GM19463 (cell line): Measurements from ENCODE around the gene BABAM2.
"Not testable (repeated sequence)": the region's sequence is repeated elsewhere in the genome, so short reads cannot be mapped to it uniquely, and the experiment has no call there.

ENCODE experiments used
- ATAC-seq: cut with Tn5 transposase; IDR thresholded peaks from one replicate; pipeline ENCODE4 v1.9.1; 2021; ENCODE audit warnings: mild to moderate bottlenecking, moderate library complexity; ENCODE audit not compliant: unreplicated experiment

The BABAM2 gene

GRCh38 chr2:28225473-28226080 lies 335.0 kb downstream of the BABAM2 start:
- ATAC-seq = no peak

GRCh38 chr2:28226558-28226957 lies 336.0 kb downstream of the BABAM2 start:
- no peak for ATAC-seq

- no peak for ATAC-seq
Measured at GRCh38 chr2:28227498-28227897, 337.0 kb downstream of the BABAM2 start.

GRCh38 chr2:28228434-28228995 lies 338.0 kb downstream of the BABAM2 start:
- no peak for ATAC-seq

- no peak for ATAC-seq
Measured at GRCh38 chr2:28231110-28231631, 340.6 kb downstream of the BABAM2 start.

GRCh38 chr2:28232295-28232694 lies 341.8 kb downstream of the BABAM2 start:
- no peak for ATAC-seq

GRCh38 chr2:28233164-28233676 lies 342.7 kb downstream of the BABAM2 start:
- no peak for ATAC-seq

- ATAC-seq = no peak
Measured at GRCh38 chr2:28234807-28235206, 344.3 kb downstream of the BABAM2 start.

- no peak for ATAC-seq
Measured at GRCh38 chr2:28239207-28239606, 348.7 kb downstream of the BABAM2 start.

- no peak for ATAC-seq
Measured at GRCh38 chr2:28240937-28241336, 350.4 kb downstream of the BABAM2 start.

GRCh38 chr2:28247290-28247689 lies 356.8 kb downstream of the BABAM2 start:
- ATAC-seq = no peak

GRCh38 chr2:28247734-28248133 lies 357.2 kb downstream of the BABAM2 start:
- no peak for ATAC-seq

GRCh38 chr2:28248511-28248910 lies 358.0 kb downstream of the BABAM2 start:
- ATAC-seq = no peak

- ATAC-seq = no peak
Measured at GRCh38 chr2:28250006-28250405, 359.5 kb downstream of the BABAM2 start.

- no peak for ATAC-seq
Measured at GRCh38 chr2:28251337-28251736, 360.8 kb downstream of the BABAM2 start.

- ATAC-seq = peak; percentile 91
Measured at GRCh38 chr2:28252311-28252710, 361.8 kb downstream of the BABAM2 start.

- no peak for ATAC-seq
Measured at GRCh38 chr2:28253543-28253942, 363.0 kb downstream of the BABAM2 start.

- not testable (repeated sequence) for ATAC-seq
Measured at GRCh38 chr2:28255231-28255630, 364.7 kb downstream of the BABAM2 start.

- no peak for ATAC-seq
Measured at GRCh38 chr2:28257182-28257581, 366.7 kb downstream of the BABAM2 start.

GRCh38 chr2:28259226-28259625 lies 368.7 kb downstream of the BABAM2 start:
- ATAC-seq = not testable (repeated sequence)

GRCh38 chr2:28263690-28264089 lies 373.2 kb downstream of the BABAM2 start:
- ATAC-seq = no peak

GRCh38 chr2:28267282-28267681 lies 376.8 kb downstream of the BABAM2 start:
- ATAC-seq = no peak
